Thoracic aorta (tissue), 2 donors: ENCODE data around the gene HSPA12A. TPM values are rescaled to one million over a fixed set of nuclear protein-coding genes. Genes with fewer than 3 reads are reported as not detected.

ENCODE experiments used
- ATAC-seq: fragments of 150-250 bp; one replicate; pipeline ENCODE4 v1.8.0; 2017; ENCODE audit warnings: low read depth; ENCODE audit not compliant: insufficient number of reproducible peaks, low FRiP score
- DNase-seq: peaks from one replicate; pipeline ENCODE4 v3.0.0-alpha.2; 2020; ENCODE audit warnings: low spot score
- H3K27ac ChIP-seq, 2 donors: fragments of 200-600 bp; sonication (generic); 1 replicate in 1 of 2; 2 replicates in 1 of 2; pipeline ENCODE4 v1.5.1; 2016; ENCODE audit warnings: mild to moderate bottlenecking in 2 of 2, moderate library complexity in 2 of 2
- H3K27me3 ChIP-seq: fragments of 200-600 bp; sonication (generic); replicated peaks from 2 replicates; pipeline ENCODE4 v1.6.0; 2016; ENCODE audit warnings: mild to moderate bottlenecking; ENCODE audit not compliant: insufficient read depth
- H3K36me3 ChIP-seq: fragments of 200-600 bp; sonication (generic); one replicate; pipeline ENCODE4 v1.5.1; 2016
- H3K4me1 ChIP-seq, 2 donors: fragments of 200-600 bp; sonication (generic); 1 replicate in 1 of 2; 2 replicates in 1 of 2; pipeline versions ENCODE4 v1.5.1 to v1.6.0; 2016; ENCODE audit warnings: low read depth in 2 of 2, mild to moderate bottlenecking in 1 of 2; ENCODE audit not compliant: control insufficient read depth in 1 of 2
- H3K4me3 ChIP-seq: fragments of 200-600 bp; sonication (generic); 2 replicates; pipeline ENCODE4 v1.5.1; 2016; ENCODE audit warnings: mild to moderate bottlenecking
- H3K9me3 ChIP-seq: fragments of 200-600 bp; sonication (generic); 2 replicates; pipeline ENCODE4 v1.5.1; 2016
- CTCF ChIP-seq: fragments of 200-600 bp; sonication (generic); IDR thresholded peaks from one replicate; pipeline ENCODE4 v1.5.1; 2019; ENCODE audit warnings: antibody characterized with exemption
- total RNA-seq, 2 donors: library from RNA; depleted of rRNA; stranded (reverse); fragments of >200 nt; gene quantifications; one replicate each; pipeline versions ENCODE4 v1.1.0 to v1.2.3, GENCODE V29; 2016

The HSPA12A gene
- total RNA-seq, 2 donors from 2014 or later: 10.2 to 13.6 TPM

DNA sequence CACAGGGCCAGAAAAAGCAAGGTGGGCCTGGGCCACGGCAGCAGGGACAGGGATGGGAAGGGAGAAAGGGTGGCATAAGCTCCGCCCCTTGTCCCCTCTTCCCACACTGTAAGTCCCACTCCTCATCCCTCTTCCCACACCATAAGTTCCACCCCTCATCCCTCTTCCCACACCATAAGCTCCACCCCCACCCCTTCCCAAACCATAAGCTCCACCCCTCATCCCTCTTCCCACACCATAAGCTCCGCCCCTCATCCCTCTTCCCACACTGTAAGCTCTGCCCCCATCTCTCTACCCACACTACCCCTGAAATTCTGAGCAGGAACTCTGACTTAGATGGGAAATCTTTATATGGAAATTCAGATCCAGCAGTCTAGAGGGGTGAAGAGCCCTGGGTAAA is 55.7 kb downstream of the HSPA12A start:
- Histone ChIP-seq H3K4me3 (no peak overlapping the region), H3K36me3 (no peaks in the 10 kb centered on the region), H3K27me3 (no peaks in the 10 kb centered on the region), H3K27ac (no peak overlapping the region), H3K4me1 (peaks cover 12 to 36% of the 10 kb centered on the region in 2 donors), H3K9me3 (no peaks in the 10 kb centered on the region)
- TF ChIP-seq CTCF: no peak
- ATAC-seq: no peak
- DNase-seq: no peak

DNA sequence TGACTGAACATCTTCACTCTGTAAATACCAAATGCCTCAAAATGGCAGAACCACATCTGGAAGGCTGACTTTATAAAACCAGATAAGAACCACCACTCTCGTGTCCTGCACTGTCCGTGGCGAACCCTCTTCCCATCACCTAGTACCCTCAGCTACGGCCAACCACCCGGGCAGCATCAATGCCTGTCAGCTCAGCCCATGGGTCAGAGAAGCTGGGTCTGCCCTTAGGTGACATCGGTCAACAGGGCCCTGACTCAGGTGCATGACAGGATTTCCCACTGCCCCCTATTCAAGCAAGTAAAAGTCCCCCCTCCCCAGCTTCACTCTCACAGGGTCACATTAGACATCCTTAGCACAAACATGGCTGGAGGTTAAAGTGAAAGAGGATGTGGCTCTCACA is 56.6 kb downstream of the HSPA12A start:
- no peaks in the 10 kb centered on the region for H3K9me3 ChIP-seq
- H3K4me3 ChIP-seq: no peak overlapping the region
- no peaks in the 10 kb centered on the region for H3K27me3 ChIP-seq
- TF ChIP-seq CTCF: no peak
- no peaks in the 10 kb centered on the region for H3K36me3 ChIP-seq
- DNase-seq (no peak), ATAC-seq (no peak)
- H3K4me1 ChIP-seq: peaks cover 5 to 28% of the 10 kb centered on the region in 2 donors
- H3K27ac ChIP-seq: no peak overlapping the region

DNA sequence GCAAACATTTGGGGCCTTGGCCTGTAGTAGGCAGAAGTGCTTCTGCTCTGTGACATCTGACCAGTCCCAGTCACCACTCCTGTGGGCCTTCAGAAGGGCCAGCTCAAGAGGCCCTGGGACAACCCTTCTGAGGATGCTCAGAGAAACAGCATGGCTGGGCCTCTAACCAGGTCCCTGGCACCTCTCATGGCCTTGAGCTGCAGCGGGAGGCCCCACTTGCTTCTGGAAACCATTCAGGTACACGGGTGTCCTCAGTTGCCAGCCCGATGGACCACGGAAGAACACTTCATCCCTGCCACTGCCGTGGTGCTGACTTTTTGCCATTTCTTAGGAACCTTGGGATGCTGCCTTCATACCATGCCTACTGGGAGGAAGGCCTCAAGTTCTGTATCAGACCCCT is 57.6 kb downstream of the HSPA12A start:
- Histone ChIP-seq H3K9me3 (no peaks in the 10 kb centered on the region), H3K27ac (no peak overlapping the region), H3K27me3 (no peaks in the 10 kb centered on the region), H3K4me3 (no peak overlapping the region), H3K36me3 (no peaks in the 10 kb centered on the region), H3K4me1 (peaks cover 0 to 18% of the 10 kb centered on the region in 2 donors)
- TF ChIP-seq CTCF: no peak
- DNase-seq: no peak
- no peak for ATAC-seq

- no peaks in the 10 kb centered on the region for H3K9me3 ChIP-seq
- no peak overlapping the region for H3K4me3 ChIP-seq
- ATAC-seq (no peak), DNase-seq (no peak)
- H3K27me3 ChIP-seq: no peaks in the 10 kb centered on the region
- H3K27ac ChIP-seq: no peak overlapping the region
- H3K36me3 ChIP-seq: no peaks in the 10 kb centered on the region
- H3K4me1 ChIP-seq: peaks cover 0 to 8% of the 10 kb centered on the region in 2 donors
- TF ChIP-seq CTCF: no peak
These were observed 58.5 kb downstream of the HSPA12A start for GRCh38 chr10:116683821-116684220.

DNA sequence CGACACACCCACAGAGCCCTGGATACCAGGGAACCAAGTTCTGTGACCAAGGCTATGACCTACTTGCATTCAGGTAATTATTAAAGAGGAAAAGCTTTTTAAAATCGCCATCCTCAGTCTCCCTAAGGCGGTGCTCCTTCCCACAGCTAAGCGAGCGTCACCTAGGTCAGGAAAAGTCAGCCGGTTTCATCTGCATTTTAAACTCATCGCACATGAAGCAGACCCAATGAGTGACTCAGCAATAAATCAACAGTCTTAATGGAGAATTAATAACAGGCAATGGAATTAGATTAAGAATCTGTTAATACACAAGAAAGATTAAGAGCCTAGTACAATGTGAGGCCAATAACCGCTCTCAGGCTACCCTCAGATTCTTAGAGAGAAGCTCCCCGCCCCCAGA is 59.2 kb downstream of the HSPA12A start:
- H3K4me3 ChIP-seq: no peak overlapping the region
- H3K27me3 ChIP-seq: no peaks in the 10 kb centered on the region
- TF ChIP-seq CTCF: no peak
- DNase-seq (no peak), ATAC-seq (no peak)
- no peaks in the 10 kb centered on the region for H3K9me3 ChIP-seq
- H3K36me3 ChIP-seq: no peaks in the 10 kb centered on the region
- H3K4me1 ChIP-seq: peaks cover 0 to 2% of the 10 kb centered on the region in 2 donors
- H3K27ac ChIP-seq: no peak overlapping the region
